Keratinocyte (primary cell): ENCODE data around the gene APOBEC4. TPM values are rescaled to one million over a fixed set of nuclear protein-coding genes. Genes with fewer than 3 reads are reported as not detected.

Source experiments
- DNase-seq: peaks from one replicate; pipeline ENCODE4 v3.0.0-alpha.2; 2011; ENCODE audit warnings: low read depth, missing footprints, low spot score
- FAIRE-seq: peaks from 2 replicates; lab custom pipeline; 2011; peaks lifted over from hg19 to GRCh38; lab: Jason Lieb, UNC
- H2AFZ ChIP-seq: 2 replicates; pipeline ENCODE4 v1.6.0; 2012; ENCODE audit warnings: low read length, control low read depth, inconsistent platforms; ENCODE audit not compliant: control insufficient read depth
- H3K27ac ChIP-seq: 2 replicates; pipeline ENCODE4 v1.5.1; 2011; ENCODE audit warnings: low read length; ENCODE audit not compliant: control insufficient read depth, insufficient read depth
- H3K27me3 ChIP-seq: 3 replicates; pipeline ENCODE4 v1.6.0; 2011; ENCODE audit warnings: low read length; ENCODE audit not compliant: control insufficient read depth, insufficient read depth; ENCODE audit errors: extremely low read depth
- H3K36me3 ChIP-seq, 2 experiments: 2 replicates in 1 of 2; 3 replicates in 1 of 2; pipeline ENCODE4 v1.5.1; 2011; ENCODE audit warnings: low read length in 2 of 2, mild to moderate bottlenecking in 1 of 2; ENCODE audit not compliant: control insufficient read depth in 2 of 2, insufficient read depth in 2 of 2; ENCODE audit errors: extremely low read depth in 1 of 2
- H3K4me1 ChIP-seq: 3 replicates; pipeline ENCODE4 v1.5.1; 2011; ENCODE audit warnings: low read length; ENCODE audit not compliant: control insufficient read depth, insufficient read depth; ENCODE audit errors: extremely low read depth
- H3K4me2 ChIP-seq: 3 replicates; pipeline ENCODE4 v1.6.0; 2011; ENCODE audit warnings: low read depth, low read length; ENCODE audit not compliant: control insufficient read depth, insufficient read depth; ENCODE audit errors: extremely low read depth
- H3K4me3 ChIP-seq, 3 experiments: fragments of 200-600 bp in 1 of 3; sonication (generic) in 1 of 3; 2 replicates in 2 of 3; 3 replicates in 1 of 3; pipeline ENCODE4 v1.5.1; 2011 to 2016; ENCODE audit warnings: low read length in 3 of 3, mild to moderate bottlenecking in 3 of 3, control low read depth in 2 of 3, inconsistent platforms in 1 of 3, low read depth in 1 of 3, mixed read lengths in 1 of 3, mixed run types in 1 of 3, moderate library complexity in 1 of 3; ENCODE audit not compliant: control insufficient read depth in 2 of 3, insufficient read depth in 2 of 3; ENCODE audit errors: extremely low read depth in 1 of 3
- H3K79me2 ChIP-seq: 2 replicates; pipeline ENCODE4 v1.6.0; 2012; ENCODE audit warnings: low read length; ENCODE audit not compliant: control insufficient read depth, insufficient read depth
- H3K9ac ChIP-seq: 3 replicates; pipeline ENCODE4 v1.6.0; 2011; ENCODE audit warnings: low read length; ENCODE audit not compliant: control insufficient read depth, insufficient read depth; ENCODE audit errors: extremely low read depth
- H3K9me1 ChIP-seq: 3 replicates; pipeline ENCODE4 v1.6.0; 2011; ENCODE audit warnings: low read length; ENCODE audit not compliant: control insufficient read depth, insufficient read depth; ENCODE audit errors: extremely low read depth
- H3K9me3 ChIP-seq: 2 replicates; pipeline ENCODE4 v1.5.1; 2012; ENCODE audit warnings: low read depth, low read length; ENCODE audit not compliant: control insufficient read depth
- H4K20me1 ChIP-seq: 3 replicates; pipeline ENCODE4 v1.6.0; 2011; ENCODE audit warnings: low read length; ENCODE audit not compliant: control insufficient read depth, insufficient read depth; ENCODE audit errors: extremely low read depth
- CTCF ChIP-seq, 3 experiments: IDR thresholded peaks in 1 of 3; conservative IDR thresholded peaks in 1 of 3; optimal IDR thresholded peaks in 1 of 3; 2 replicates in 2 of 3; 3 replicates in 1 of 3; pipeline versions ENCODE3 to v1.5.1; 2011; ENCODE audit warnings: low read length in 3 of 3, mild to moderate bottlenecking in 3 of 3, moderate library complexity in 2 of 3, control low read depth in 1 of 3, inconsistent platforms in 1 of 3; ENCODE audit not compliant: insufficient read depth in 2 of 3; ENCODE audit errors: extremely low read depth in 1 of 3
- EZH2 ChIP-seq: IDR thresholded peaks from one replicate; pipeline ENCODE4 v1.6.1; 2012; ENCODE audit warnings: inconsistent platforms, mild to moderate bottlenecking, low read length, moderate library complexity
- dilution Hi-C: fragments of 300-500 bp; cut with MboI; formaldehyde crosslinking; loops from one replicate; pipeline ENCODE4 v1.7.0; 2020; ENCODE audit warnings: low sequenced_read_pairs; ENCODE audit not compliant: extremely low pct_ligation_motif_present
- polyA plus RNA-seq, 5 experiments: library from polyadenylated mRNA; depleted of rRNA in 3 of 5; stranded (reverse) in 3 of 5; stranded (forward) in 1 of 5; unstranded in 1 of 5; fragments of >200 nt; gene quantifications; 1 replicate in 1 of 5; 2 replicates in 3 of 5; 3 replicates in 1 of 5; pipeline versions ENCODE4 v1.2.1 to v1.2.3, GENCODE V29; 2011 to 2012; ENCODE audit warnings: missing spikeins in 2 of 5, low read depth in 1 of 5, low replicate concordance in 1 of 5

Gene APOBEC4
- polyA plus RNA-seq, 1 donor (not counting 4 experiments of a cell fraction or from before 2014, with no cell fraction given): not detected

DNA sequence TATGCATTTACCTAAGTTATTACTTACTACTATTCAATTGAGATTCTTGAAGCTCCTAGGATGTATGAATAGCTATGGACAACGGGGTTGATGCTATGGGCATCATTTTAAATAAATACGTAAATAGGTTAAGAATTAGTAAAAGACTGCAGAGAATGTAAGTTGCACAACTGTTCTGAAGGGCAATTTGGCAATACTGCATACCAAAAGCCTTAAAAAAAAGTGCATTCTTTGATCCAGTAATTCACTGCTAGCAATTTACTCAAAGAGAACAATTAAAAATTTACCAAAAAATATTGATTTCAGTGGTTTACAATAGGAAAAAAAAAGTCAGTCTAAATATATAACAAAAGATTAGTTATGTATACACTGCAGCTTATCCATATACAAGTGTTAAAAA, 21.0 kb downstream of the APOBEC4 start:
- FAIRE-seq (no peak), DNase-seq (no peak)
- no peaks in the 10 kb centered on the region for H3K27me3 ChIP-seq
- peaks cover 12 to 17% of the 10 kb centered on the region in 2 experiments for H3K36me3 ChIP-seq
- TF ChIP-seq EZH2: no peak
- TF ChIP-seq CTCF (optimal IDR thresholded peaks at IDR 0.05 in 1 of 3, IDR thresholded peaks at IDR 0.05 in 1 of 3, conservative IDR thresholded peaks at IDR 0.05 in 1 of 3; ENCODE audit: extremely low read depth in 1 of 3, insufficient read depth in 2 of 3, low read length in 3 of 3): no peak
- H3K4me3 ChIP-seq: peak overlapping the region in 1 of 3 experiments; percentile 81
- H3K27ac ChIP-seq: no peak overlapping the region
- peaks cover 36% of the 10 kb centered on the region for H3K4me1 ChIP-seq
- H3K9me1 ChIP-seq: no peaks in the 10 kb centered on the region
- H2AFZ ChIP-seq: no peak overlapping the region
- H3K79me2 ChIP-seq: peaks cover 44% of the 10 kb centered on the region
- H3K9me3 ChIP-seq: no peaks in the 10 kb centered on the region
- no peak overlapping the region for H3K9ac ChIP-seq
- H3K4me2 ChIP-seq: peak overlapping the region; percentile 86
- dilution Hi-C loops: no loop called here
- H4K20me1 ChIP-seq: no peaks in the 10 kb centered on the region

- Histone ChIP-seq H3K9ac (no peak overlapping the region), H4K20me1 (no peaks in the 10 kb centered on the region), H3K4me1 (peaks cover 27% of the 10 kb centered on the region), H3K4me2 (peak overlapping the region; percentile 4), H3K79me2 (peaks cover 44% of the 10 kb centered on the region), H2AFZ (no peak overlapping the region), H3K9me3 (no peaks in the 10 kb centered on the region), H3K9me1 (no peaks in the 10 kb centered on the region), H3K27ac (peak overlapping the region; percentile 27), H3K36me3 (peaks cover 12 to 17% of the 10 kb centered on the region in 2 experiments), H3K4me3 (no peak overlapping the region), H3K27me3 (no peaks in the 10 kb centered on the region)
- no peak for TF ChIP-seq EZH2
- TF ChIP-seq CTCF (optimal IDR thresholded peaks at IDR 0.05 in 1 of 3, IDR thresholded peaks at IDR 0.05 in 1 of 3, conservative IDR thresholded peaks at IDR 0.05 in 1 of 3; ENCODE audit: extremely low read depth in 1 of 3, insufficient read depth in 2 of 3, low read length in 3 of 3): no peak
- no peak for FAIRE-seq
- dilution Hi-C loops: no loop called here
- DNase-seq: no peak
Observed at GRCh38 chr1:183630748-183631147, 22.4 kb downstream of the APOBEC4 start.
